ENCODE results near the gene SDK1. TPM values are rescaled to one million over a fixed set of nuclear protein-coding genes. Genes with fewer than 3 reads are reported as not detected.
A peak's percentile ranks its signal among the peaks of the same experiment; 100 is the strongest.

The SDK1 gene
- total RNA-seq, 1 donor = 0.43 TPM

DNA sequence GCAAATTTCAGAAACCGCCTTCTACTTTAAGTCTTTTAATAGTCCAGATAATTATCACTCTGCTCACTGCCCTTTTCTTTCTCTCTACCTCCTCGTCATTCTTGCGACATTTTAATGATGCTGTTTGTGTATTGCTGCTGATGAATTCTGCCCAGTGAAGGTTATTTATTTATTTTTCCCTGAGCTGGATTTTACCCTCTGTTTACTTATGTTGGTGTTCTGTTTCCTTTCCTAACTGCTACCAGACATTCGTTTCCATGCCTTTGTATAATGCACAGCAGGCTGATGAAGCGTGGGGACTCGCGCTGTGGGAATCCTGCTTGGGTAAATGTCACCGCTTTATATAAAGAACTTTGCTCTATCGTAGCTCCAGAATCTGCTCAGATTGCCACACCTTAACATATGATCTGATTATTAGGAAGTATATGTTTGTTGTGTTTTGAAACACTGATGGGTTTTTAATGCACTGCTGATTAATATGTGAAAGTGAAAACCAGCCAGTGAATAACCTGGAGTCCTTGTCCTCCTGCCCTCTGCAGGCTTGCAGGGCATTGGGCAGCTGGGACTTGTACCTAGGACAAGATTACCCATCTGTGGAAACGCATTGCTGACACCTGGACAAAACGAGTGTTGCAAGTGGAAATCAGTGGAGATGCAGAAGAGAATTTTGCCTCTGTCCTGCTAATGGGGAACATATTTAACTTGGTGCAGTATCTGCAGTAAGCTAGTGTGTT, 291.5 kb downstream of the SDK1 start:
- peak; percentile 50 for DNase-seq (ENCODE audit: low read depth)
- TF ChIP-seq, protein P1, sequence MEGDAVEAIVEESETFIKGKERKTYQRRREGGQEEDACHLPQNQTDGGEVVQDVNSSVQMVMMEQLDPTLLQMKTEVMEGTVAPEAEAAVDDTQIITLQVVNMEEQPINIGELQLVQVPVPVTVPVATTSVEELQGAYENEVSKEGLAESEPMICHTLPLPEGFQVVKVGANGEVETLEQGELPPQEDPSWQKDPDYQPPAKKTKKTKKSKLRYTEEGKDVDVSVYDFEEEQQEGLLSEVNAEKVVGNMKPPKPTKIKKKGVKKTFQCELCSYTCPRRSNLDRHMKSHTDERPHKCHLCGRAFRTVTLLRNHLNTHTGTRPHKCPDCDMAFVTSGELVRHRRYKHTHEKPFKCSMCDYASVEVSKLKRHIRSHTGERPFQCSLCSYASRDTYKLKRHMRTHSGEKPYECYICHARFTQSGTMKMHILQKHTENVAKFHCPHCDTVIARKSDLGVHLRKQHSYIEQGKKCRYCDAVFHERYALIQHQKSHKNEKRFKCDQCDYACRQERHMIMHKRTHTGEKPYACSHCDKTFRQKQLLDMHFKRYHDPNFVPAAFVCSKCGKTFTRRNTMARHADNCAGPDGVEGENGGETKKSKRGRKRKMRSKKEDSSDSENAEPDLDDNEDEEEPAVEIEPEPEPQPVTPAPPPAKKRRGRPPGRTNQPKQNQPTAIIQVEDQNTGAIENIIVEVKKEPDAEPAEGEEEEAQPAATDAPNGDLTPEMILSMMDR (IDR thresholded peaks at IDR 0.05; ENCODE audit: insufficient read depth, low read depth, low read length) = no peak
- peak overlapping the region; percentile 8 for H3K4me3 ChIP-seq (ENCODE audit: low read depth, low read length)

DNA sequence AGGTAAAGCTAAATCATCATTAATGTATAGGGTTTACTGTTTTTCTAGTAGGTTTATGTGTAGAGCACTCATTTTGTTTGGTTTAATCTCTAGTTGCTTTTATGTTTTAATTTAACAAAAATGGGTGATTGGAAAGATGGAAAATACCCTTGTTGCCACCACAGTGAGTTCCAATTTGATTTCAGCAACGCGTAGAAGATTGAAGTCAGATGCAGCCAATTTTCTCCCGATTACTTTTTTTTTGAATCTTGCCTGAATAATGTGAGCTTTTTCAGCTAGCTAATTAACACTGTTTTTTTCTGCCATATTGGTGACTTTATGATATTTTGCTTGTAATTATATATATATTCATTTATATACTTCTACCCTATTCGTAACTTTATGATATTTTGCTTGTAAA, 293.8 kb downstream of the SDK1 start:
- DNase-seq (ENCODE audit: low read depth) = no peak
- no peak overlapping the region for H3K4me3 ChIP-seq (ENCODE audit: low read depth, low read length)
- TF ChIP-seq, protein P1 (IDR thresholded peaks at IDR 0.05; ENCODE audit: insufficient read depth, low read depth, low read length) = no peak

DNA sequence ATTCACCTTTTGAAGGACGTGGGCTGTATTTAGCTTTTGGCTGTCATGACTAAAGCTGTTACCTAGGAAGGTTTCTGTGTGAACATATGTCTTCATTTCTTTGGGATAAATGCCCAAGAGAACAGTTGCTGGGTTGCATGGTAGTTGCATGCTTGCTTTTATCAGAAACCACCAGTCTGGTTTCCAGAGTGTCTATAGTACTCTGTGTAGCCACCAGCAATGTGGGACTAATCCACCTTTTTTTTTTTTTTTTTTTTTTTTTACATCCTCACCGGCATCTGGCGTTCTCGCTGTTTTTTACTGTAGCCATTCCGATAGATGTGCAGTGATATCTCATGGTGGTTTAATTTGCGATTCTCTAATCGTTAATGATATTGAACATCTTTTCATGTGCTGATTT, 297.8 kb downstream of the SDK1 start:
- no peak overlapping the region for H3K4me3 ChIP-seq (ENCODE audit: low read depth, low read length)
- TF ChIP-seq, protein P1 (IDR thresholded peaks at IDR 0.05; ENCODE audit: insufficient read depth, low read depth, low read length) = no peak
- DNase-seq (ENCODE audit: low read depth) = no peak

DNA sequence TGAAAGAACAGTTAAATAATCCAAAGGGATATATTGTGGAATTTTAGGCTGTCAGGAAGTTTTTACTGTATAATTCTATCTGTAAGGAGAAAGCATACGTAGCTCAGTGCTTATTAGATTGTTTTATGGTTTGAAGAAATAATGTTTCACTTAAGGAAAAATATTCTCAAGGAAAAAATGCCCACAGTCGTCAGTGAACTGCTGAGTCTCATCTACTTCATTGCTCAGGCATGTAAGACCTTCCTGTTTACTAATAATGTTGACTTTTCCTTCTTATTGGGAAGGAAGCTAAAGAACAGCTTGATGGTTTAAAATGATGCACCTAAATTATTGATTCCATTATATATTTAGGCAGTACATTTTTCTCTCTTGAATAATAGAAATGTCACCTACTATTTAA, 304.2 kb downstream of the SDK1 start:
- TF ChIP-seq, protein P1 (IDR thresholded peaks at IDR 0.05; ENCODE audit: insufficient read depth, low read depth, low read length) = no peak
- DNase-seq (ENCODE audit: low read depth) = peak; percentile 64
- H3K4me3 ChIP-seq (ENCODE audit: low read depth, low read length) = no peak overlapping the region

DNA sequence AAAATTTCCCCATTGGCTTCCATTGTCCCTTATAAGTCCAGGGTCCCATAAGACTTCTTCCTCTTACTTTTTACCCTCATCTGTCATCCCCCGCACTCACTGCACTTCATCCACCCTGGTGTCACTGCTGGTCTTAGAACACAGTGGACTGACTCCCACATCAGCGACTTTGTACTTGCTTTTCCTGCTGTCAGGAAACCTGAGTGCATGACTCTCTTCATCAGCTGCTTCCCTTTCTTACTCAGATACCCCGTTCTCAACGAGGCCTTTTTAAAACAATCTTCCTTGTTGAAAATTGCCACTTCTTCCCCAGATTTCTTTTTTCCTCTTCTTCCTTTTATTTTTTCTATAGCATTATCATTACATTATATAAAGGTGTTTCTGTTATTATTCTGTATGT, 305.4 kb downstream of the SDK1 start:
- no peak for DNase-seq (ENCODE audit: low read depth)
- H3K4me3 ChIP-seq (ENCODE audit: low read depth, low read length) = no peak overlapping the region
- TF ChIP-seq, protein P1 (IDR thresholded peaks at IDR 0.05; ENCODE audit: insufficient read depth, low read depth, low read length) = no peak

DNA sequence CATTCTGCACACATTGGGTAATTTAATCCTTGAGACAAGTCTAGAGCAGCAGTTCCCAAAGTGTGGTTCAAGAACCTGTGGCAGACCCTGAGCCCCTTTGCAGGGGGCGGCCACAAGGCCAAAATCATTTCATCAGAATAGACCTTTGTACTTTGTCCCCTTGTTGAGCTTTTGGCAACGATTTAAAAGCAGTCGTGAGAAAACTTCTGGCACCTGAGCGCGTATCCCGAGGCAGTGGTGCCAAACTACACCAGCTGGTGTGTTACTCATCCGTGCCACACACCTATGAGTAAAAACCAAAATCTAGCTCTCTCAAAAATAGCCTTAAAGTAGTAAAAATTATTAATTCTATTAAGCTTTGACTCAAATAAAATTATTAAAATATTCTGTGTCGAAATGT, 306.8 kb downstream of the SDK1 start:
- H3K4me3 ChIP-seq (ENCODE audit: low read depth, low read length) = no peak overlapping the region
- DNase-seq (ENCODE audit: low read depth) = no peak
- TF ChIP-seq, protein P1 (IDR thresholded peaks at IDR 0.05; ENCODE audit: insufficient read depth, low read depth, low read length) = no peak

DNA sequence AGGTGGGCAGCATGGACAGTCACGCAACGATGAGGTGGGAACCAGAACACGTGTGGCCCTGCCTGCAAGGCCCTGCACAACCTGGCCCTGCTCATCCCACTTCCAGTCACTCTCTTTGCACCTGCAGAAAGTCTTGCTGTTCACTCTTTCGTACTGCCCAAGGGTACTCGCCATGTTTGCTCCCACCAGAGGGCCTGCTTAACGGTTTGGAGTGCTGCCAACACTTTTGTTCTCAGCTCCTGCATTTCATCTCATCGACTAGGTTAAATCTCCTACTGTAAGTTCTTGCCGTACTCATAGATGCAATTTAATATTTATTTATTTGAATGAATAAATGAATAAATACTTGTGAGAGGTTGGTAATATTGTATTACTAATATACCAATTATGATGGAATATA, 315.3 kb downstream of the SDK1 start:
- DNase-seq (ENCODE audit: low read depth) = no peak
- H3K4me3 ChIP-seq (ENCODE audit: low read depth, low read length) = no peak overlapping the region
- TF ChIP-seq, protein P1 (IDR thresholded peaks at IDR 0.05; ENCODE audit: insufficient read depth, low read depth, low read length) = no peak
